ENCODE results near the gene KLF15.

KLF15 gene

GRCh38 chr3:126309165-126309564, 48.0 kb downstream of the KLF15 start:
- H3K36me3 ChIP-seq (ENCODE audit: control insufficient read depth, insufficient read depth, low read length), result no peaks in the 10 kb centered on the region
- no peak overlapping the region for H3K27ac ChIP-seq (ENCODE audit: low read depth, low read length)
- H3K9me3 ChIP-seq (ENCODE audit: control insufficient read depth, insufficient read depth, low read length), result no peaks in the 10 kb centered on the region
- no peaks in the 10 kb centered on the region for H3K27me3 ChIP-seq (ENCODE audit: control insufficient read depth, insufficient read depth, low read length)
- H3K9ac ChIP-seq (ENCODE audit: low read depth, low read length), result no peak overlapping the region
- no peaks in the 10 kb centered on the region for H3K4me1 ChIP-seq (ENCODE audit: control insufficient read depth, insufficient read depth, low read length)
- H3K4me3 ChIP-seq (ENCODE audit: low read depth, low read length), result no peak overlapping the region

GRCh38 chr3:126308394-126309125, 48.6 kb downstream of the KLF15 start:
- no peak overlapping the region for H3K4me3 ChIP-seq (ENCODE audit: low read depth, low read length)
- H3K4me1 ChIP-seq (ENCODE audit: control insufficient read depth, insufficient read depth, low read length), result no peaks in the 10 kb centered on the region
- no peak overlapping the region for H3K9ac ChIP-seq (ENCODE audit: low read depth, low read length)
- H3K27ac ChIP-seq (ENCODE audit: low read depth, low read length), result no peak overlapping the region
- no peaks in the 10 kb centered on the region for H3K36me3 ChIP-seq (ENCODE audit: control insufficient read depth, insufficient read depth, low read length)
- no peaks in the 10 kb centered on the region; the same call in 1 of the 2 replicates for H3K9me3 ChIP-seq (ENCODE audit: control insufficient read depth, insufficient read depth, low read length)
- H3K27me3 ChIP-seq (ENCODE audit: control insufficient read depth, insufficient read depth, low read length), result no peaks in the 10 kb centered on the region

- Histone ChIP-seq H3K27ac (ENCODE audit: low read depth, low read length) (no peak overlapping the region), H3K4me1 (ENCODE audit: control insufficient read depth, insufficient read depth, low read length) (no peaks in the 10 kb centered on the region), H3K9ac (ENCODE audit: low read depth, low read length) (no peak overlapping the region), H3K27me3 (ENCODE audit: control insufficient read depth, insufficient read depth, low read length) (no peaks in the 10 kb centered on the region), H3K9me3 (ENCODE audit: control insufficient read depth, insufficient read depth, low read length) (peaks cover 4% of the 10 kb centered on the region; the same call in 1 of the 2 replicates), H3K36me3 (ENCODE audit: control insufficient read depth, insufficient read depth, low read length) (no peaks in the 10 kb centered on the region), H3K4me3 (ENCODE audit: low read depth, low read length) (no peak overlapping the region)
These were observed 49.4 kb downstream of the KLF15 start for GRCh38 chr3:126307591-126308393.

GRCh38 chr3:126306888-126307482, 50.2 kb downstream of the KLF15 start:
- Histone ChIP-seq H3K4me1 (ENCODE audit: control insufficient read depth, insufficient read depth, low read length) (no peaks in the 10 kb centered on the region), H3K36me3 (ENCODE audit: control insufficient read depth, insufficient read depth, low read length) (no peaks in the 10 kb centered on the region), H3K9me3 (ENCODE audit: control insufficient read depth, insufficient read depth, low read length) (peaks cover 5% of the 10 kb centered on the region; the same call in 1 of the 2 replicates), H3K27ac (ENCODE audit: low read depth, low read length) (no peak overlapping the region), H3K27me3 (ENCODE audit: control insufficient read depth, insufficient read depth, low read length) (no peaks in the 10 kb centered on the region), H3K4me3 (ENCODE audit: low read depth, low read length) (no peak overlapping the region), H3K9ac (ENCODE audit: low read depth, low read length) (no peak overlapping the region)

- H3K4me1 ChIP-seq (ENCODE audit: control insufficient read depth, insufficient read depth, low read length), result no peaks in the 10 kb centered on the region
- H3K4me3 ChIP-seq (ENCODE audit: low read depth, low read length), result no peak overlapping the region
- peaks cover 5% of the 10 kb centered on the region; the same call in 1 of the 2 replicates for H3K9me3 ChIP-seq (ENCODE audit: control insufficient read depth, insufficient read depth, low read length)
- no peaks in the 10 kb centered on the region for H3K27me3 ChIP-seq (ENCODE audit: control insufficient read depth, insufficient read depth, low read length)
- no peak overlapping the region for H3K9ac ChIP-seq (ENCODE audit: low read depth, low read length)
- no peak overlapping the region for H3K27ac ChIP-seq (ENCODE audit: low read depth, low read length)
- no peaks in the 10 kb centered on the region for H3K36me3 ChIP-seq (ENCODE audit: control insufficient read depth, insufficient read depth, low read length)
These were observed 50.8 kb downstream of the KLF15 start for GRCh38 chr3:126306397-126306796.

GRCh38 chr3:126305427-126305826, 51.8 kb downstream of the KLF15 start:
- Histone ChIP-seq H3K27ac (ENCODE audit: low read depth, low read length) (no peak overlapping the region), H3K9ac (ENCODE audit: low read depth, low read length) (no peak overlapping the region), H3K36me3 (ENCODE audit: control insufficient read depth, insufficient read depth, low read length) (no peaks in the 10 kb centered on the region), H3K4me1 (ENCODE audit: control insufficient read depth, insufficient read depth, low read length) (no peaks in the 10 kb centered on the region), H3K4me3 (ENCODE audit: low read depth, low read length) (no peak overlapping the region), H3K9me3 (ENCODE audit: control insufficient read depth, insufficient read depth, low read length) (peaks cover 5% of the 10 kb centered on the region; the same call in 1 of the 2 replicates), H3K27me3 (ENCODE audit: control insufficient read depth, insufficient read depth, low read length) (no peaks in the 10 kb centered on the region)

- no peak overlapping the region for H3K27ac ChIP-seq (ENCODE audit: low read depth, low read length)
- H3K4me1 ChIP-seq (ENCODE audit: control insufficient read depth, insufficient read depth, low read length), result no peaks in the 10 kb centered on the region
- H3K9ac ChIP-seq (ENCODE audit: low read depth, low read length), result no peak overlapping the region
- H3K36me3 ChIP-seq (ENCODE audit: control insufficient read depth, insufficient read depth, low read length), result no peaks in the 10 kb centered on the region
- no peaks in the 10 kb centered on the region for H3K27me3 ChIP-seq (ENCODE audit: control insufficient read depth, insufficient read depth, low read length)
- H3K9me3 ChIP-seq (ENCODE audit: control insufficient read depth, insufficient read depth, low read length), result peaks cover 5% of the 10 kb centered on the region; the same call in 1 of the 2 replicates
- no peak overlapping the region for H3K4me3 ChIP-seq (ENCODE audit: low read depth, low read length)
These were observed 52.5 kb downstream of the KLF15 start for GRCh38 chr3:126304704-126305103.

- H3K9ac ChIP-seq (ENCODE audit: low read depth, low read length), result no peak overlapping the region
These were observed 52.9 kb downstream of the KLF15 start for GRCh38 chr3:126304291-126304690.

GRCh38 chr3:126303272-126303671, 53.9 kb downstream of the KLF15 start:
- H3K4me1 ChIP-seq (ENCODE audit: control insufficient read depth, insufficient read depth, low read length), result no peaks in the 10 kb centered on the region
- H3K4me3 ChIP-seq (ENCODE audit: low read depth, low read length), result no peak overlapping the region
- H3K9ac ChIP-seq (ENCODE audit: low read depth, low read length), result no peak overlapping the region
- H3K9me3 ChIP-seq (ENCODE audit: control insufficient read depth, insufficient read depth, low read length), result peaks cover 5% of the 10 kb centered on the region; the same call in 1 of the 2 replicates
- no peaks in the 10 kb centered on the region for H3K27me3 ChIP-seq (ENCODE audit: control insufficient read depth, insufficient read depth, low read length)
- no peaks in the 10 kb centered on the region for H3K36me3 ChIP-seq (ENCODE audit: control insufficient read depth, insufficient read depth, low read length)
- H3K27ac ChIP-seq (ENCODE audit: low read depth, low read length), result no peak overlapping the region

More at GRCh38 chr3:126304291-126304690, 52.9 kb downstream of the KLF15 start:
- Histone ChIP-seq H3K27ac (ENCODE audit: low read depth, low read length) (no peak overlapping the region), H3K9me3 (ENCODE audit: control insufficient read depth, insufficient read depth, low read length) (peaks cover 5% of the 10 kb centered on the region; the same call in 1 of the 2 replicates), H3K4me1 (ENCODE audit: control insufficient read depth, insufficient read depth, low read length) (no peaks in the 10 kb centered on the region), H3K4me3 (ENCODE audit: low read depth, low read length) (no peak overlapping the region), H3K36me3 (ENCODE audit: control insufficient read depth, insufficient read depth, low read length) (no peaks in the 10 kb centered on the region), H3K27me3 (ENCODE audit: control insufficient read depth, insufficient read depth, low read length) (no peaks in the 10 kb centered on the region)

- Histone ChIP-seq H3K36me3 (ENCODE audit: control insufficient read depth, insufficient read depth, low read length) (no peaks in the 10 kb centered on the region), H3K27me3 (ENCODE audit: control insufficient read depth, insufficient read depth, low read length) (no peaks in the 10 kb centered on the region), H3K9me3 (ENCODE audit: control insufficient read depth, insufficient read depth, low read length) (peaks cover 5% of the 10 kb centered on the region; the same call in 1 of the 2 replicates), H3K4me3 (ENCODE audit: low read depth, low read length) (no peak overlapping the region), H3K4me1 (ENCODE audit: control insufficient read depth, insufficient read depth, low read length) (no peaks in the 10 kb centered on the region), H3K27ac (ENCODE audit: low read depth, low read length) (no peak overlapping the region), H3K9ac (ENCODE audit: low read depth, low read length) (no peak overlapping the region)
These were observed 56.3 kb downstream of the KLF15 start for GRCh38 chr3:126300761-126301481.

Data from HUES48 (cell line).